Measurements from ENCODE around the gene COQ10B.
"Not testable (repeated sequence)": the region's sequence is repeated elsewhere in the genome, so short reads cannot be mapped to it uniquely, and the experiment has no call there.

COQ10B gene

GRCh38 chr2:197453123-197453913 is at the start of gene COQ10B:
Gene COQ10B (plus strand): TSS chr2:197453552. CDS start chr2:197453561, 9 bp downstream.
- DNase-seq (ENCODE audit: low read depth in 2 of 2), result peak; percentile 96 to 98

- DNase-seq (ENCODE audit: low read depth in 2 of 2), result no peak
Observed at GRCh38 chr2:197405582-197405981, 47.8 kb upstream of the COQ10B start.

GRCh38 chr2:197414039-197414438 is 39.3 kb upstream of the COQ10B start:
- no peak for DNase-seq (ENCODE audit: low read depth in 2 of 2)

GRCh38 chr2:197414515-197414914 is 38.8 kb upstream of the COQ10B start:
- DNase-seq (ENCODE audit: low read depth in 2 of 2), result no peak

- no peak for DNase-seq (ENCODE audit: low read depth in 2 of 2)
Observed at GRCh38 chr2:197416268-197416667, 37.1 kb upstream of the COQ10B start.

- no peak for DNase-seq (ENCODE audit: low read depth in 2 of 2)
Observed at GRCh38 chr2:197419438-197419837, 33.9 kb upstream of the COQ10B start.

GRCh38 chr2:197423307-197423706 is 30.0 kb upstream of the COQ10B start:
- DNase-seq (ENCODE audit: low read depth in 2 of 2), result no peak

- no peak for DNase-seq (ENCODE audit: low read depth in 2 of 2)
Observed at GRCh38 chr2:197425550-197425949, 27.8 kb upstream of the COQ10B start.

GRCh38 chr2:197426723-197427603 is 26.4 kb upstream of the COQ10B start:
- no peak for DNase-seq (ENCODE audit: low read depth in 2 of 2)

GRCh38 chr2:197427986-197428385 is 25.4 kb upstream of the COQ10B start:
- no peak for DNase-seq (ENCODE audit: low read depth in 2 of 2)

GRCh38 chr2:197431858-197432257 is 21.5 kb upstream of the COQ10B start:
- DNase-seq (ENCODE audit: low read depth in 2 of 2), result no peak

GRCh38 chr2:197432527-197432926 is 20.8 kb upstream of the COQ10B start:
- not testable (repeated sequence) for DNase-seq (ENCODE audit: low read depth in 2 of 2)

- DNase-seq (ENCODE audit: low read depth in 2 of 2), result no peak
Observed at GRCh38 chr2:197433780-197434438, 19.4 kb upstream of the COQ10B start.

- DNase-seq (ENCODE audit: low read depth in 2 of 2), result peak; percentile 98
Observed at GRCh38 chr2:197434541-197435513, 18.5 kb upstream of the COQ10B start, which contains the start of gene SF3B1. Gene SF3B1 (minus strand): TSS chr2:197435028. CDS start chr2:197434999, 29 bp downstream.

GRCh38 chr2:197435598-197436420 is 17.5 kb upstream of the COQ10B start:
- DNase-seq (ENCODE audit: low read depth in 2 of 2), result no peak

GRCh38 chr2:197437380-197437779 is 16.0 kb upstream of the COQ10B start:
- DNase-seq (ENCODE audit: low read depth in 2 of 2), result no peak

GRCh38 chr2:197442857-197443256 is 10.5 kb upstream of the COQ10B start:
- no peak for DNase-seq (ENCODE audit: low read depth in 2 of 2)

GRCh38 chr2:197445746-197446145 is 7.6 kb upstream of the COQ10B start:
- DNase-seq (ENCODE audit: low read depth in 2 of 2), result no peak

- DNase-seq (ENCODE audit: low read depth in 2 of 2), result no peak
Observed at GRCh38 chr2:197446844-197447243, 6.5 kb upstream of the COQ10B start.

- no peak for DNase-seq (ENCODE audit: low read depth in 2 of 2)
Observed at GRCh38 chr2:197450465-197450864, 2.9 kb upstream of the COQ10B start.
